GM12864 (cell line): ENCODE data around the gene ARL5C.

Experiments used
- DNase-seq: peaks from one replicate; pipeline ENCODE4 v3.0.0-alpha.2; 2011; ENCODE audit warnings: low read depth
- H3K4me3 ChIP-seq: 2 replicates; pipeline ENCODE4 v1.5.1; 2011; ENCODE audit warnings: mild to moderate bottlenecking, low read depth, low read length, control low read depth
- TF ChIP-seq, protein P1 (sequence below): IDR thresholded peaks from 2 replicates; pipeline ENCODE4 v1.5.1; 2011; ENCODE audit warnings: low read depth, mild to moderate bottlenecking, moderate library complexity, low read length, control low read depth, inconsistent platforms; ENCODE audit errors: missing control alignments

ARL5C gene

GRCh38 chr17:39183720-39184119 is 17.8 kb upstream of the ARL5C start:
- no peak overlapping the region for H3K4me3 ChIP-seq
- no peak for DNase-seq
- TF ChIP-seq, protein P1, sequence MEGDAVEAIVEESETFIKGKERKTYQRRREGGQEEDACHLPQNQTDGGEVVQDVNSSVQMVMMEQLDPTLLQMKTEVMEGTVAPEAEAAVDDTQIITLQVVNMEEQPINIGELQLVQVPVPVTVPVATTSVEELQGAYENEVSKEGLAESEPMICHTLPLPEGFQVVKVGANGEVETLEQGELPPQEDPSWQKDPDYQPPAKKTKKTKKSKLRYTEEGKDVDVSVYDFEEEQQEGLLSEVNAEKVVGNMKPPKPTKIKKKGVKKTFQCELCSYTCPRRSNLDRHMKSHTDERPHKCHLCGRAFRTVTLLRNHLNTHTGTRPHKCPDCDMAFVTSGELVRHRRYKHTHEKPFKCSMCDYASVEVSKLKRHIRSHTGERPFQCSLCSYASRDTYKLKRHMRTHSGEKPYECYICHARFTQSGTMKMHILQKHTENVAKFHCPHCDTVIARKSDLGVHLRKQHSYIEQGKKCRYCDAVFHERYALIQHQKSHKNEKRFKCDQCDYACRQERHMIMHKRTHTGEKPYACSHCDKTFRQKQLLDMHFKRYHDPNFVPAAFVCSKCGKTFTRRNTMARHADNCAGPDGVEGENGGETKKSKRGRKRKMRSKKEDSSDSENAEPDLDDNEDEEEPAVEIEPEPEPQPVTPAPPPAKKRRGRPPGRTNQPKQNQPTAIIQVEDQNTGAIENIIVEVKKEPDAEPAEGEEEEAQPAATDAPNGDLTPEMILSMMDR: no peak

- TF ChIP-seq, protein P1: no peak
- DNase-seq: no peak
- no peak overlapping the region for H3K4me3 ChIP-seq
These were observed 17.1 kb upstream of the ARL5C start for GRCh38 chr17:39183045-39183444.

DNA sequence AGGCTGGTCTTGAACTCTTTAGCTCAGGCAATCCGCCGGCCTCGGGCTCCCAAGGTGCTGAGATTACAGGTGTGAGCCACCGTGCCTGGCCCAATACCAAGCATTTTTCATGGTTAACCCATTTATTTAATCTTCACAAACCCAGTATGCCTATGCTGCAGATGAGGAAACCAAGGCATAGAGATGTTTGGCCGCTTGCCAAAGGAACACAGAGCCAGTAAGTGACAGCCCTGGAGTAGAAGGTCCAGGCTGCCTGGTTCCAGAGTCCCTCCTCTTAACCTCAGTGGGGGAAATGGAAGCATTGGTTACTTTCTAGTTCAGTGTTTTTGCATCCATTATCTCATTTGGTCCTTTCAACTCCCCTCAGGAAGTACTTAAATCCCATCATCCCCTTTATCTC is 15.3 kb upstream of the ARL5C start:
- TF ChIP-seq, protein P1: no peak
- no peak overlapping the region for H3K4me3 ChIP-seq
- DNase-seq: no peak

DNA sequence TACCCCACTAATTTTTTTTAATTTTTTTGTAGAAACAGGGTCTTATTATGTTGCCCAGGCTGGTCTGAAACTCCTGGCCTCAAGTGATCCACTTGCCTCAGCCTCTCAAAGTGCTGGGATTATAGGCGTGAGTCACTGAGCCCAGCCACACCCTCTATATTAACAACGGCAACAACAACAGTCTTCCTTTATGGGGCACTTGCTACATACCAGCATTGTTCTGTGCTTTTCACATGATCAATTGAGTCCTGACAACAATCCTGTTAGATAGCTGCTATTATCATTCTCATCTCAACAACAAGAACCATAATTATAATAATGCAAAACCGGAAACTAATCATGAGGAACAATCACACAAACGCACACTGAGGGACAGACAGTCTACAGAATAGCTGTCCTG is 12.6 kb upstream of the ARL5C start:
- H3K4me3 ChIP-seq: no peak overlapping the region
- TF ChIP-seq, protein P1: no peak
- no peak for DNase-seq

DNA sequence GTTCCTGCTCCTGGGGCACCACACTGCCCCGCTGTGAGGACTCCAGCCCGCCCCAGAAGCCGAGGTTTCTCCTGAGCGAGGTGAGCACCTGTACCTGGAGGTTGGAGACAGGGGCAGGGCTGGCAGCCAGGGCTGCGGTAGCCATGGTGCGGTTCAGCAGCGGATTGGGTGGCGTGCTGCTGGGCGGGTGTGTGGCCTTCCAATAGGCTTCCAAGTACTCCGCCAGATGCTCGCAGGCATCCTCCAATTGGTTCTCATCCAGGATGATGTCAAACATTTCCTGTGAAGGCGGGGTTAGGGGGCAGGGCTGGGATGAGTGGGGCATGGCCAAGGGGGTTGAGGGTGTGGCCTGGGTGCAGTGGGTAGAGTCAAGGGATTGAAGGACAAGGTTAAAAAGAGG is 11.3 kb upstream of the ARL5C start:
- no peak overlapping the region for H3K4me3 ChIP-seq
- DNase-seq: no peak
- TF ChIP-seq, protein P1: no peak

GRCh38 chr17:39175695-39176093 is 9.7 kb upstream of the ARL5C start:
- no peak overlapping the region for H3K4me3 ChIP-seq
- TF ChIP-seq, protein P1: no peak
- DNase-seq: no peak

DNA sequence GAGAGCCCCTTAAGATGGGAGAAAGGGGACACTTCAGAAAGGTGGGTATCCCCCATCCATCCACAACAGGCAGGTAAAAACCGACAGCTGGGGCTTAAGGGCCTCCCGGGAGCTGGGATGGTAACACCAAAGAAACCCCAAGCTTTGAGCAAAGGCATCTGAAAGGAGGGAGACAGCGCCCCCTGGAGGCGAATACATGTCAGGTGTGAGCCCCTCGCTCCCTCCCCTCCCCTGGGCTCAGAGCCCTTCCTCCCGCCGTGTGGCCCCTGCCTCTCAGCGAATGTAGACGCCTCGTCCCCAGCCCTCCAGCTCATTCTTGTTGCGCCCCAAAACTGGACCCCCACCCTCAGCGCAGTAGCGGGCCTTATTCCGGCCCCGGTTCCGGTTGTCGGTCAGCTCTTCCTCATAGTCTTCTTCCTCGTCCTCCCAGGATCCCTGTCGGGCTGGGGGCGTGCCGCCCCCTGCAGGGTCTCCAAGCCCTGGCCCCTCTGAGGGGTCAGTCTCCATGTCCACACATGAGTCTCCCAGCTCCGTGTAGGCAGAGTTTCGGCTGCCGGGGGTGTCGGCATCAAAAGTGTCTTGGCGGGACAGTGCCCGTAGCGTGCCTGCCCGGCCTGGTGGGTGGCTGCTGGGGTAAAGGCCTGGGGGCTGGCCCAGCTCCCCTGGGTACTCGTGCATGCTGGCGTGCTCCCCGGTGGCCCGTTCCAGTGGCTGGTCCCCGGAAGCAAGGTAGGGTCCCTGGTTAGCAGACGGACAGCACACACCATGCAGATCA is 9.1 kb upstream of the ARL5C start:
- TF ChIP-seq, protein P1: peak; percentile 92
- no peak for DNase-seq
- no peak overlapping the region for H3K4me3 ChIP-seq
